Kidney (tissue), 14 donors: ENCODE results near the gene MBNL1. TPM values are rescaled to one million over a fixed set of nuclear protein-coding genes. Genes with fewer than 3 reads are reported as not detected.

Experiments
- DNase-seq, 5 donors: peaks; one replicate each; pipeline ENCODE4 v3.0.0-alpha.2; 2013 to 2020
- FAIRE-seq: peaks from 2 replicates; lab custom pipeline; 2012; peaks lifted over from hg19 to GRCh38; lab: Jason Lieb, UNC
- H3K27ac ChIP-seq, 2 donors: one replicate each; pipeline ENCODE4 v1.7.0; 2013; ENCODE audit warnings: low read depth in 2 of 2, low read length in 2 of 2, inconsistent platforms in 1 of 2
- H3K27me3 ChIP-seq: one replicate; pipeline ENCODE4 v1.7.1; 2013; ENCODE audit warnings: low read length, inconsistent platforms; ENCODE audit not compliant: control insufficient read depth, insufficient read depth
- H3K36me3 ChIP-seq, 3 donors: one replicate each; pipeline versions ENCODE4 v1.7.0 to v1.7.1; 2013; ENCODE audit warnings: low read length in 3 of 3, control low read depth in 1 of 3, inconsistent platforms in 1 of 3; ENCODE audit not compliant: insufficient read depth in 3 of 3, control insufficient read depth in 2 of 3
- H3K4me1 ChIP-seq, 3 donors: one replicate each; pipeline versions ENCODE4 v1.7.0 to v1.7.1; 2013; ENCODE audit warnings: low read length in 3 of 3, inconsistent platforms in 1 of 3, low read depth in 1 of 3; ENCODE audit not compliant: control insufficient read depth in 2 of 3, insufficient read depth in 2 of 3
- H3K4me3 ChIP-seq, 3 donors: one replicate each; pipeline versions ENCODE4 v1.7.0 to v1.8.1; 2013; ENCODE audit warnings: low read length in 3 of 3, control low read depth in 1 of 3, inconsistent platforms in 1 of 3
- H3K9ac ChIP-seq, 3 donors: one replicate each; pipeline versions ENCODE4 v1.7.0 to v1.7.1; 2013; ENCODE audit warnings: low read length in 3 of 3, control low read depth in 1 of 3, inconsistent platforms in 1 of 3
- H3K9me3 ChIP-seq, 3 donors: one replicate each; pipeline versions ENCODE4 v1.7.0 to v1.7.1; 2013; ENCODE audit warnings: low read length in 3 of 3, control low read depth in 1 of 3, inconsistent platforms in 1 of 3; ENCODE audit not compliant: control insufficient read depth in 2 of 3, insufficient read depth in 1 of 3
- CTCF ChIP-seq: IDR thresholded peaks from 3 replicates; pipeline ENCODE4 v1.5.1; 2012; ENCODE audit warnings: mild to moderate bottlenecking, moderate library complexity, borderline replicate concordance; ENCODE audit not compliant: insufficient read depth; ENCODE audit errors: extremely low read depth
- intact Hi-C: fragments of 100-400 bp; cut with DNase I; formaldehyde crosslinking; loops from one replicate; pipeline ENCODE4 v1.11.1; 2022
- polyA plus RNA-seq: library from polyadenylated mRNA; stranded (reverse); fragments of 350-450 nt; fragmentation: Illumina TruSeq; extraction: RNeasy Lipid Tissue Mini Kit (QIAGEN cat#74804); gene quantifications from one replicate; pipeline ENCODE4 v1.2.3, GENCODE V29; 2014; ENCODE audit warnings: low read depth, low replicate concordance; ENCODE audit not compliant: insufficient read depth
- total RNA-seq: library from RNA; stranded (reverse); fragmentation: NEBNext Ultra II Directional; extraction: Animal tissue kit (Norgen Biotek cat#: 25700); gene quantifications from one replicate; pipeline ENCODE4 v1.2.1, GENCODE V29; 2021
- donor health status: control.
- donor health status: control.
- donor health status: control.
- donor health status: control.
- donor health status: control.
- donor health status: DM: yes; HTN: yes; CAD: no.
- donor health status: Normal renal cell carcinoma (clear cell type).

Gene MBNL1
- total and polyA plus RNA-seq, 2 donors from 2014 or later = 22.0 to 167 TPM

GRCh38 chr3:152244517-152244888 is 24.2 kb upstream of the MBNL1 start:
- H3K27ac ChIP-seq = no peak overlapping the region
- FAIRE-seq (no peak), DNase-seq (no peak)
- no peaks in the 10 kb centered on the region for H3K36me3 ChIP-seq
- intact Hi-C loops = no loop called here
- no peaks in the 10 kb centered on the region for H3K4me1 ChIP-seq
- no peak for TF ChIP-seq CTCF
- H3K9ac ChIP-seq = no peak overlapping the region
- H3K9me3 ChIP-seq = no peaks in the 10 kb centered on the region
- H3K27me3 ChIP-seq = no peaks in the 10 kb centered on the region
- H3K4me3 ChIP-seq = no peak overlapping the region

GRCh38 chr3:152245498-152246170 is 23.1 kb upstream of the MBNL1 start:
- Histone ChIP-seq H3K9me3 (no peaks in the 10 kb centered on the region), H3K36me3 (no peaks in the 10 kb centered on the region), H3K4me1 (no peaks in the 10 kb centered on the region), H3K27me3 (no peaks in the 10 kb centered on the region), H3K4me3 (no peak overlapping the region), H3K27ac (no peak overlapping the region), H3K9ac (no peak overlapping the region)
- intact Hi-C loops = no loop called here
- DNase-seq (no peak), FAIRE-seq (no peak)
- no peak for TF ChIP-seq CTCF

- no peak overlapping the region for H3K4me3 ChIP-seq
- H3K4me1 ChIP-seq = no peaks in the 10 kb centered on the region
- no peak for TF ChIP-seq CTCF
- no peak for FAIRE-seq
- H3K36me3 ChIP-seq = no peaks in the 10 kb centered on the region
- no peak for DNase-seq
- no peak overlapping the region for H3K9ac ChIP-seq
- intact Hi-C loops = no loop called here
- no peak overlapping the region for H3K27ac ChIP-seq
- no peaks in the 10 kb centered on the region for H3K27me3 ChIP-seq
- H3K9me3 ChIP-seq = no peaks in the 10 kb centered on the region
Measured at GRCh38 chr3:152251916-152252315, 16.8 kb upstream of the MBNL1 start.

GRCh38 chr3:152252755-152253154 is 16.0 kb upstream of the MBNL1 start:
- intact Hi-C loops = no loop called here
- Histone ChIP-seq H3K36me3 (no peaks in the 10 kb centered on the region), H3K9me3 (no peaks in the 10 kb centered on the region), H3K4me3 (no peak overlapping the region), H3K27ac (no peak overlapping the region), H3K27me3 (no peaks in the 10 kb centered on the region), H3K9ac (no peak overlapping the region), H3K4me1 (no peaks in the 10 kb centered on the region)
- no peak for TF ChIP-seq CTCF
- no peak for DNase-seq
- FAIRE-seq = no peak
